Activated CD4-positive, alpha-beta T cell treated with anti-CD3 and anti-CD28 coated beads, Interleukin-2, amount 50 U/mL, for 4 hours (primary cell): ENCODE data around the gene SSBP4.
"Not testable (repeated sequence)": the region's sequence is repeated elsewhere in the genome, so short reads cannot be mapped to it uniquely, and the experiment has no call there.

Experiments used
- DNase-seq, 2 experiments: peaks; one replicate each; pipeline ENCODE4 v3.0.0-alpha.2; 2020

The SSBP4 gene

GRCh38 chr19:18419195-18419698, at the start of gene SSBP4:
TSS of gene SSBP4 (plus strand) at chr19:18419398. CDS start at chr19:18419649, 251 bp downstream.
- DNase-seq: peak; percentile 48 to 49

DNA sequence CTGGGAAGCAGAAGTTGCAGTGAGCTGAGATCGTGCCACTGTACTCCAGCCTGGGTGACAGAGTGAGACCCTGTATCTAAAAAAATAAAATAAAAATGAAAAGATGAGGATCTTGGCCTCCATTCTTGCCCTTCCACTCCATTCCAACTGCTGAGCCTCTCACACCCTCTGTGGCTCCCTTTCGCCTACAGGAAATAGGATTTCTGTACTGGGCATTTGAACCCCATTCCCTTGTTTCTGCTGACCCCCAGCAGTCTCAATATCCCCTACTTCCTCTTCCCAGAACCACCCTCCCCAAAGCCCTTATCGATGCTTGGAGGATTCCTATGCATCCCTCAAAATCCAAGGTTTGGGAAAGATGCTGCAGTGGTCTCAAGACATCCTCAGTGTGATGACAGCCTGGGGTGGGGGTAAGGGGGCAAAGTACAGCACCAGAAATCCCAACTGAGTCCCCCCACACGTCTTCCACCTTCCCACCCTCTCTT, 45.7 kb upstream of the SSBP4 start:
- DNase-seq: no peak

- DNase-seq: no peak
Measured at GRCh38 chr19:18373892-18374629, 45.1 kb upstream of the SSBP4 start.

DNA sequence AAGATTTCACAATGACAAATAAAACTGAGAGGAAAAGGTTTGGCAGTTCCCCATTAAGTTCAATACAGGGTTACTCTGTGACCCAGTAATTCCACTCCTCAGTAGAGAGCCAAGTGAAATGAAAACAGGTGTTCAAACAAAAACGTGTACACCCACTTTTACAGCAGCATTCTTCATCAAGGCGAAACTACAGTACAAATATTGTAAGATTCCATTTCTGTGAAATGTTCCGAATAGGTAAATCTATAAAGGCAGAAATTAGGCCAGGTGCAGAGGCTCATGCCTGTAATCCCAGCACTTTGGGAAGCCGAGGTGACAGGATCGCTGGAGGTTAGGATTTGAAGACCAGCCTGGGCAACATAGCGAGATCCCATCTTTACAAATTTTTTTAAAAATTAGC, 42.2 kb upstream of the SSBP4 start:
- DNase-seq: no peak

DNA sequence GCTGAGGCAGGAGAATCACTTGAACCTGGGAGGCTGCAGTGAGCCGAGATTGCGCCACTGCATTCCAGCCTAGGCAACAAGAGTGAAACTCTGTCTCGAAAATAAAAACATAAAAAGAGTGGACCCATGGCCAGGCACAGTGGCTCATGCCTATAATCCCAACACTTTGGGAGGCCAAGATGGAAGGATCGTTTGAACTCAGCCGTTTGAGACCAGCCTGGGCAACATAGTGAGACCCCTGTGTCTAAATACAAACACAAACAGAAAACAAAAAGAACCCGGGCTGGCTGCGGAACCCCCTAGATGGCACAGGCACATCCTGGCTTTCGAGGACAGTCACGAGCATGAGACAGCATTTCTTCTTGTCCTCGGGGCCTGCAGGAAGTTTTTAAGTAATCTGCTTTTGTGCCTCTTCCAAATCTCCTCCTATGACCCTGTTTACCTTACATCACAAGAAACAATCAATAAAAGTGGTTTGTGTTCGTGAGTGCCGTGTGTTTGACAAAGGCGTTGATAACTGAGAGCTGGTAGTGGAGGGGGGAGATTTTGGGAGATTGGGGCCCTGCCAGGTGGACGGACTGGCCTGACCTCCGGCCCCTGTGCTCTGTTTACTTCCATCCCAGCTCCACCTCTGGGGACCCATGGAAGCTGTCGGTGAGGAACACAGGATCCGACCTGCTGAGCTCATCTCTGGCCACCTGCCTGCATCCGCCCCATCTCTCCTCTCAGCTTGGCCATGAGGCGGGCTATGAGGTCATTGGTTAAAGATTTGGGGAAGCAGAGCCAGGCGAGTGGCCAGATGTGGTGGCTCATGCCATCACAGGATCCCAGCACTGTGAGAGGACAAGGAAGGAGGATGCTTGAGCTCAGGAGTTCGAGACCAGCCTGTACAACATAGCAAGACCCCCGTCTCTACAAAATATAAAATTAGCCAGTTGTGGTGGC, 39.1 kb upstream of the SSBP4 start:
- no peak for DNase-seq

DNA sequence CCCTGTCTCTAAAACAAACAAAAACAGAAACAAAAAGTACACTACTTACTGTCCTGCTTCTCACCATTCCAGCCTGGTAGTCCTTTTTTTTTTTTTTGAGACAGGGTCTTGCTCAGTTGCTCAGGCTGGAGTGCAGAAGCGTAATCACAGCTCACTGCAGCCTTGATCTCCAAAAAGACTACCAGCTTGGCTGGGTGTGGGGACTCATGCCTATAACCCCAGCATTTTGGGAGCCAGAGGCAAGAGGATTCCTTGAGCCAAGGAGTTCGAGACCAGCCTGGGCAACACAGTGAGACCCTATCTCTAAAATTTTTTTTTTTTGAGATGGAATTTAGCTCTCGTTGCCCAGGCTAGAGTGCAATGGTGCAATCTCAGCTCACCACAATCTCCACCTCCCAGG, 38.4 kb upstream of the SSBP4 start:
- DNase-seq: no peak

- DNase-seq: not testable (repeated sequence)
Measured at GRCh38 chr19:18383622-18384021, 35.6 kb upstream of the SSBP4 start.

- DNase-seq: no peak
Measured at GRCh38 chr19:18384775-18385174, 34.4 kb upstream of the SSBP4 start.

GRCh38 chr19:18385359-18385674, 33.9 kb upstream of the SSBP4 start:
- DNase-seq: no peak

DNA sequence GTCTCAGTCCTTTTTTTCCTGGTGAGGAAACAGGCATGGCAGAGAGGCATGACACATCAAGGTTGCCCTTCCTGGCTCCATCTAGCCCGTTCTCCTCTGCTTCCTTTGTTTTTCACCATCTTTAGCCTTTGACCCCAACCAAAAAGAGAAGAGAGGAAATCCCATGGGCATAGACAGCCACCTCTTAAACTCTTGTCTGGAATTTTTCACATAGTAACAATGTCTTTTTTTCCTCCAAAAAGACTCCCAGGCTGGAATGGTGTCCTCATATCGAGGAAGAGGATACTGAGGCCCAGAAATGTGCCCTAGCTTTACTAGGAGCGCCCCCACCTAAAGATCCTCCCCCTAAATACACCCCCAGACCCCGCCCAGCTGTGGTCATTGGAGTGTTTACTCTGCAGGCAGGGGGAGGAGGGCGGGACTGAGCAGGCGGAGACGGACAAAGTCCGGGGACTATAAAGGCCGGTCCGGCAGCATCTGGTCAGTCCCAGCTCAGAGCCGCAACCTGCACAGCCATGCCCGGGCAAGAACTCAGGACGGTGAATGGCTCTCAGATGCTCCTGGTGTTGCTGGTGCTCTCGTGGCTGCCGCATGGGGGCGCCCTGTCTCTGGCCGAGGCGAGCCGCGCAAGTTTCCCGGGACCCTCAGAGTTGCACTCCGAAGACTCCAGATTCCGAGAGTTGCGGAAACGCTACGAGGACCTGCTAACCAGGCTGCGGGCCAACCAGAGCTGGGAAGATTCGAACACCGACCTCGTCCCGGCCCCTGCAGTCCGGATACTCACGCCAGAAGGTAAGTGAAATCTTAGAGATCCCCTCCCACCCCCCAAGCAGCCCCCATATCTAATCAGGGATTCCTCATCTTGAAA, 33.3 kb upstream of the SSBP4 start, which contains the start of gene GDF15:
Gene GDF15, plus strand, starts transcription at position 484 of the 868 bp plus-strand sequence. Its CDS starts 32 bp downstream, at position 516.
- DNase-seq: no peak

DNA sequence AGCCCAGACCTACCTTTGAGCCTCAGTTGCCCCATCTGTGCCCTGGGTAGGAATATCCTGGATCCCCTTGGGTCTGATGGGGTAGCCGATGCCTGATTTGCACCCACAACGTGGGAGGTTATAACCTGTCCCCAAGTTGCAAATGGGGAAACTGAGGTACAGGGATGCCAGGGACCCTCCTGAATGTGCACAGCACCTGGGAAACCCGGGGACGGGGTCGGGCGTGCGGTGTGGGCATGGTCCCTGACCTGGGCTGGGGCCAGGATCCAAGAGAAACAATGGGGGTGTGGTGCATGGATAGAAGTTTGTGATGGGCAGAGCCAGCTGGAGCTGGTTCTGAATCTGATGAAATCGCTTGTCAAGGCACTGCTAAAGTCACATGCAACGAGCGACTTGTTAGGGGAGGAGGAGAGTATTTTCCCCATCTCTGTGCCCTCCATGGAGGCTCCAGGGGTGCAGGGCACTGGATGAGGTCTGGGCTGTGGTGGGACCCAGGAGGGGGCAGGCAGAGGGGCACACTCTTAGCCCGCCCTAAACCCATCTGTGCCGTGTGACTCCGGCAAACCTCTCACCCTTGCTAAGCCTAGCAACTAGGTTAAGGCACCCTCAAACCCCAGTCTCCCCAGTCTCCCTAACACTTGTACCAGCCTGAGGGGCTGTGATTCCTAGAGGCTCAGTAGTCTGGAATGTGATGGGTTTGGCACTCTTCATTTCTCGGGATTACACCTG, 32.5 kb upstream of the SSBP4 start:
- no peak for DNase-seq

DNA sequence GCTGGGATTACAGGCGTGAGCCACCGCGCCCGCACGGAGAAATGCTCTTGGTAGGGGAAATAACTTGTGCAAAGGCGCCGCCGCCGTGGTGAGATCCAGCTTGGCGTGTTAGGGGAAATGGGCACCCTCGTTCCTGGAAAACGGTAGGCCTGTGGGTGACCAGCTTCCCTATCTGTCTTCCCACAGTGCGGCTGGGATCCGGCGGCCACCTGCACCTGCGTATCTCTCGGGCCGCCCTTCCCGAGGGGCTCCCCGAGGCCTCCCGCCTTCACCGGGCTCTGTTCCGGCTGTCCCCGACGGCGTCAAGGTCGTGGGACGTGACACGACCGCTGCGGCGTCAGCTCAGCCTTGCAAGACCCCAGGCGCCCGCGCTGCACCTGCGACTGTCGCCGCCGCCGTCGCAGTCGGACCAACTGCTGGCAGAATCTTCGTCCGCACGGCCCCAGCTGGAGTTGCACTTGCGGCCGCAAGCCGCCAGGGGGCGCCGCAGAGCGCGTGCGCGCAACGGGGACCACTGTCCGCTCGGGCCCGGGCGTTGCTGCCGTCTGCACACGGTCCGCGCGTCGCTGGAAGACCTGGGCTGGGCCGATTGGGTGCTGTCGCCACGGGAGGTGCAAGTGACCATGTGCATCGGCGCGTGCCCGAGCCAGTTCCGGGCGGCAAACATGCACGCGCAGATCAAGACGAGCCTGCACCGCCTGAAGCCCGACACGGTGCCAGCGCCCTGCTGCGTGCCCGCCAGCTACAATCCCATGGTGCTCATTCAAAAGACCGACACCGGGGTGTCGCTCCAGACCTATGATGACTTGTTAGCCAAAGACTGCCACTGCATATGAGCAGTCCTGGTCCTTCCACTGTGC, 30.9 kb upstream of the SSBP4 start:
- DNase-seq: peak; percentile 61 to 63

GRCh38 chr19:18388960-18389725, 30.1 kb upstream of the SSBP4 start:
- DNase-seq: no peak

DNA sequence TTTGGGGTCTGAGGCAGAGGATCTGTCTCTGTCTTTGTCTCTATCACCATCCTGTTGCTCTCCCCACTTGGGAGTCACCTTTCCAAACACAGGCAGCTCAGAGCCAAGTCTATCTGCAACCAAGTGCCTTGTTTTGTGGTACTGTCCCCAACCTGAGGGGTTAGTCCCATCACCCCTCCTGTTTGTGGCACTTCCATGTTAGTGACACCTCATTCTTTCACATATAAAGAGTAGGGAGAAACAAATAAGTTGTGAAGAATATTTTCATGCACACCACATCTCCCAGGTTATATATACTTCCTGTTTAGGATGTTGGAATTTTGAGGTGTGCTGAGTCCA, 29.5 kb upstream of the SSBP4 start:
- no peak for DNase-seq

DNA sequence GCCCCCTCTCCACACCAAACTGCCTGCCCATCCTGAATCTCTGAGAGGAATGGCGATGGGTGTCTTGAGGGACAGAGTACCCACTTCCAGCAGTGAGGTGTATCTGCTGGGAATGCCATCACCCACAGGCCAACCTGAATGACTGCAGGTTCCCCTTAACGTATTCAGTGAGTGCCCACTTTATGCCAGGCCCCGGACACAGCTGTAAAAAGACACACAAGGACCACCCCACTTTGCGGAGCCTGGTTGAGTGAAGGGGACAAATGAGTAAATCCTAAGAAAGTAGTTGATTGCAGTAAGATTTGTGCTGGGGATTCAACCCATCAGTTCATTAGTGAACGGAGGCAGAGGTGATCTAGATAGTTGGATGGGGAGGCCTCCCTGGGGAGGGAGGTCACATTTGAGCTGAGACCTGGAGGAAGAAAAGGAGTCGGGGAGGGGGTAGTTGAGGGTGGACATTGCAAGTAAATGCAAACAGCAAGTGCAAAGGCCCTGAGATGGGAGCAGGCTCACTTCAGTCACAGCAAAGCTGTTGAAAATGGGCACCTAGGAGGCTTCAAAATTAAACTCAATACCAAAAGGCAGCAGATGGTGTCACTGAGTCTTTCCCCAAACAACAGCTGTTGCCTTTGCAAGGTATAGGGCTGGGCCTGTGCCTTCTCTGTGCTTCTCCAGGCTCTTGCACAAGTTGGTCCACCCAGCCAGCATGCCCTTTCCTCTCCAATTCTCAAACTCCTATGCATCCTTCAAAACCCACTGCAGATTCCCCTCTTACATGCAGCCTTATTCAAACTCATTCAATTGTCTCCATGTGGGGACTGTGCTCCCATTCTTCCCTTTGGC, 28.9 kb upstream of the SSBP4 start:
- no peak for DNase-seq

- DNase-seq: no peak
Measured at GRCh38 chr19:18391509-18392075, 27.6 kb upstream of the SSBP4 start.

DNA sequence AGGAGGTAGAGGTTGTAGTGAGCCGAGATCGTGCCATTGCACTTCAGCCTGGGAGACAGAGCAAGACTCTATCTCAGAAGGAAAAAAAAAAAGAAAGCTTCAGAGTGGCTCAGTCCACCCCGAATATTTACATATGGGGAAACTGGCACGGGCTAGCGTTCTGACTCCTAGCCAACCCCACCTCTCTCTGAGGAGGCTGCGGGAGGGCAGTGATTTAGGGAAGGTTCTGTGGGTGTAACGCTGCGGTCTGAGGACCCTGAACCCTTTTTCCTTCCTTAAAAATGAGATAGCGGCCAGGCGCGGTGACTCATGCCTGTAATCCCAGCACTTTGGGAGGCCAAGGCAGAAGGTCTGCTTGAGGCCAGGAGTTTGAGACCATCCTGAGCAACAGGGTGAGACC, 26.8 kb upstream of the SSBP4 start:
- no peak for DNase-seq

GRCh38 chr19:18392926-18393325, 26.3 kb upstream of the SSBP4 start:
- DNase-seq: no peak

DNA sequence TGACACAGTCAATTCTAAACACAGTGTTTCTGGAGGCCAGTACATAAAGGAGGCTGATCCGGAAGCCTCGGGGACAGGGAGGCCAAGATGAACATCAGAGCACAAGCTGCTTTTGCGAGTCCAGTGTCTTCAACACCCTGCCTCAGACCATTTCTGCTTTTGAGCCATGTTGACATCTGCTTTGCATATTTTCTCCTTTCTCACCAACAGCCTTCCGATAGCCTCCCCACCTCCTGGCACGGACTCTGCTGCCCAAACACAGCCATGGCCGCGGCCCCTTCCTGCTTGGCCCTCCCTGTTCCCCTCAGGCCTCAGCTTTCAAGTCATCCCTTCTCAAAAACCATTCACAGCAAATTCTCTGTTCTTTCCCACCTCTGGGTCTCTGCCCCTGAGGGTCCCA, 25.4 kb upstream of the SSBP4 start:
- no peak for DNase-seq
